H9 (cell line): ENCODE results near the gene OPA3. TPM values are rescaled to one million over a fixed set of nuclear protein-coding genes. Genes with fewer than 3 reads are reported as not detected.

Experiments
- DNase-seq: peaks from one replicate; pipeline ENCODE4 v3.0.0-alpha.2; 2017
- H2AFZ ChIP-seq: one replicate; pipeline ENCODE4 v1.6.1; 2013; ENCODE audit warnings: mild to moderate bottlenecking, low read length, control low read depth, moderate library complexity
- H2AK5ac ChIP-seq: 2 replicates; pipeline ENCODE4 v1.6.1; 2013; ENCODE audit warnings: low read length, control low read depth, mixed read lengths; ENCODE audit not compliant: insufficient read length
- H2BK120ac ChIP-seq: one replicate; pipeline ENCODE4 v1.6.1; 2013; ENCODE audit warnings: low read depth, mild to moderate bottlenecking, low read length, control low read depth, inconsistent platforms; ENCODE audit not compliant: poor library complexity, severe bottlenecking
- H2BK12ac ChIP-seq: 2 replicates; pipeline ENCODE4 v1.6.1; 2013; ENCODE audit warnings: low read length, control low read depth, mixed read lengths, low read depth; ENCODE audit not compliant: insufficient read length
- H2BK15ac ChIP-seq: 2 replicates; pipeline ENCODE4 v1.6.1; 2013; ENCODE audit warnings: low read depth, low read length, control low read depth
- H2BK20ac ChIP-seq: one replicate; pipeline ENCODE4 v1.6.1; 2013; ENCODE audit warnings: low read depth, mild to moderate bottlenecking, low read length, control low read depth, inconsistent platforms; ENCODE audit not compliant: poor library complexity, severe bottlenecking
- H2BK5ac ChIP-seq: 2 replicates; pipeline ENCODE4 v1.6.1; 2013; ENCODE audit warnings: low read length, control low read depth, mixed read lengths; ENCODE audit not compliant: insufficient read length
- H3K14ac ChIP-seq: 2 replicates; pipeline ENCODE4 v1.6.1; 2013; ENCODE audit warnings: low read length, control low read depth; ENCODE audit not compliant: insufficient read depth
- H3K18ac ChIP-seq: 2 replicates; pipeline ENCODE4 v1.6.1; 2013; ENCODE audit warnings: low read depth, mild to moderate bottlenecking, mixed read lengths, low read length, control low read depth; ENCODE audit not compliant: insufficient read length
- H3K23ac ChIP-seq: 2 replicates; pipeline ENCODE4 v1.6.1; 2013; ENCODE audit warnings: low read length, control low read depth, mixed read lengths, low read depth; ENCODE audit not compliant: insufficient read length
- H3K23me2 ChIP-seq: 2 replicates; pipeline ENCODE4 v1.6.1; 2013; ENCODE audit warnings: low read depth, mild to moderate bottlenecking, mixed read lengths, low read length, control low read depth; ENCODE audit not compliant: insufficient read length, poor library complexity, severe bottlenecking
- H3K27ac ChIP-seq: 2 replicates; pipeline ENCODE4 v1.5.1; 2013; ENCODE audit warnings: low read length, control low read depth, mixed read lengths, low read depth; ENCODE audit not compliant: insufficient read length
- H3K27me3 ChIP-seq: 2 replicates; pipeline ENCODE4 v1.6.1; 2013; ENCODE audit warnings: low read length, control low read depth, inconsistent platforms; ENCODE audit not compliant: insufficient read depth
- H3K4ac ChIP-seq: 2 replicates; pipeline ENCODE4 v1.6.1; 2013; ENCODE audit warnings: low read depth, mild to moderate bottlenecking, control low read depth, inconsistent platforms, low read length, moderate library complexity
- H3K4me1 ChIP-seq: 2 replicates; pipeline ENCODE4 v1.6.1; 2013; ENCODE audit warnings: low read length, control low read depth, inconsistent platforms; ENCODE audit not compliant: insufficient read depth
- H3K4me2 ChIP-seq: 2 replicates; pipeline ENCODE4 v1.6.1; 2013; ENCODE audit warnings: low read length, control low read depth, mixed read lengths; ENCODE audit not compliant: insufficient read length, insufficient read depth
- H3K56ac ChIP-seq: 2 replicates; pipeline ENCODE4 v1.6.1; 2013; ENCODE audit warnings: low read depth, mild to moderate bottlenecking, mixed read lengths, low read length, control low read depth; ENCODE audit not compliant: insufficient read length
- H3K79me1 ChIP-seq: 2 replicates; pipeline ENCODE4 v1.6.1; 2013; ENCODE audit warnings: low read depth, mild to moderate bottlenecking, moderate library complexity, low read length, control low read depth, inconsistent platforms; ENCODE audit not compliant: insufficient read depth, poor library complexity, severe bottlenecking
- H3K79me2 ChIP-seq: 2 replicates; pipeline ENCODE4 v1.6.1; 2013; ENCODE audit warnings: low read length, control low read depth, inconsistent platforms; ENCODE audit not compliant: insufficient read depth
- H3K9ac ChIP-seq: 2 replicates; pipeline ENCODE4 v1.6.1; 2013; ENCODE audit warnings: low read length, control low read depth, mixed read lengths; ENCODE audit not compliant: insufficient read length; ENCODE audit errors: extremely low read depth
- H3K9me3 ChIP-seq: one replicate; pipeline ENCODE4 v1.6.1; 2013; ENCODE audit warnings: low read depth, low read length, inconsistent platforms; ENCODE audit not compliant: control insufficient read depth
- H3T11ph ChIP-seq: one replicate; pipeline ENCODE4 v1.6.1; 2013; ENCODE audit warnings: mild to moderate bottlenecking, low read length, control low read depth, inconsistent platforms
- H4K20me1 ChIP-seq: one replicate; pipeline ENCODE4 v1.6.1; 2013; ENCODE audit not compliant: control insufficient read depth, insufficient read length, insufficient read depth
- H4K5ac ChIP-seq: 2 replicates; pipeline ENCODE4 v1.6.1; 2013; ENCODE audit warnings: low read depth, mild to moderate bottlenecking, mixed read lengths, low read length, control low read depth; ENCODE audit not compliant: insufficient read length
- H4K8ac ChIP-seq: replicated peaks from 2 replicates; pipeline ENCODE4 v1.6.1; 2013; ENCODE audit warnings: low read length, control low read depth, mixed read lengths, low read depth; ENCODE audit not compliant: insufficient read length
- H4K91ac ChIP-seq: 2 replicates; pipeline ENCODE4 v1.6.1; 2013; ENCODE audit warnings: low read depth, mild to moderate bottlenecking, moderate library complexity, mixed read lengths, low read length, control low read depth; ENCODE audit not compliant: insufficient read length
- H3K27ac Mint-ChIP-seq, 3 experiments: 2 replicates in 2 of 3; 3 replicates in 1 of 3; pipeline ENCODE4 v1.8.0; 2020 to 2021; ENCODE audit warnings: mixed read lengths in 3 of 3, mild to moderate bottlenecking in 1 of 3, moderate library complexity in 1 of 3
- H3K27me3 Mint-ChIP-seq: 2 replicates; pipeline ENCODE4 v1.8.0; 2021; ENCODE audit warnings: low read depth, mild to moderate bottlenecking, moderate library complexity, mixed read lengths
- H3K36me3 Mint-ChIP-seq, 3 experiments: 2 replicates in 2 of 3; 3 replicates in 1 of 3; pipeline ENCODE4 v1.8.0; 2020 to 2021; ENCODE audit warnings: low read depth in 3 of 3, mixed read lengths in 3 of 3; ENCODE audit not compliant: insufficient read depth in 1 of 3
- H3K4me1 Mint-ChIP-seq, 2 experiments: 2 replicates each; pipeline ENCODE4 v1.8.0; 2020; ENCODE audit warnings: mixed read lengths in 2 of 2
- H3K4me3 Mint-ChIP-seq, 2 experiments: 2 replicates in 1 of 2; 3 replicates in 1 of 2; pipeline ENCODE4 v1.8.0; 2020 to 2021; ENCODE audit warnings: mild to moderate bottlenecking in 2 of 2, mixed read lengths in 2 of 2, moderate library complexity in 1 of 2
- H3K9me3 Mint-ChIP-seq, 2 experiments: 2 replicates in 1 of 2; 3 replicates in 1 of 2; pipeline ENCODE4 v1.8.0; 2020; ENCODE audit warnings: mild to moderate bottlenecking in 2 of 2, mixed read lengths in 2 of 2, moderate library complexity in 1 of 2
- CTCF ChIP-seq: fragments of 200-600 bp; sonication (generic); conservative IDR thresholded peaks from 3 replicates; pipeline ENCODE4 v1.8.0; 2021; ENCODE audit warnings: antibody characterized with exemption, mild to moderate bottlenecking
- WGBS: extraction: QIAGEN DNeasy Blood & Tissue Kit; methylation state at CpG from one replicate; pipeline ENCODE4 v1.1.7; 2013; ENCODE audit warnings: missing lambda C conversion rate, low lambda C conversion rate, mixed read lengths; ENCODE audit not compliant: insufficient read length; ENCODE audit errors: extremely low coverage; 5-methylcytosine and 5-hydroxymethylcytosine counted together
- total RNA-seq: library from RNA; stranded (reverse); gene quantifications from 2 replicates; pipeline ENCODE4 v1.2.1, GENCODE V29; 2021

OPA3 gene
- total RNA-seq, 1 experiment from 2014 or later, result 13.0 TPM

- WGBS, result no CpG with 5 or more reads among the region's 10 CpGs
- Histone ChIP-seq H4K5ac (no peak overlapping the region), H4K91ac (no peak overlapping the region), H2AK5ac (no peak overlapping the region), H2BK5ac (no peak overlapping the region), H3K18ac (no peak overlapping the region), H2BK20ac (no peak overlapping the region), H3K14ac (no peak overlapping the region), H3K79me2 (peaks cover 32% of the 10 kb centered on the region; the same call in 1 of the 2 replicates), H3K9ac (no peak overlapping the region), H3K4me2 (no peak overlapping the region), H3K23me2 (no peaks in the 10 kb centered on the region), H3K4me1 (no peaks in the 10 kb centered on the region; the same call in 1 of the 2 replicates), H2BK120ac (no peak overlapping the region), H3K79me1 (peaks cover 22% of the 10 kb centered on the region), H3K56ac (no peak overlapping the region), H2AFZ (no peak overlapping the region), H2BK15ac (no peak overlapping the region), H3K4ac (no peak overlapping the region), H3K27ac (no peak overlapping the region), H4K8ac (no peak overlapping the region), H3K27me3 (no peaks in the 10 kb centered on the region), H3K9me3 (no peaks in the 10 kb centered on the region), H3T11ph (no peak overlapping the region), H2BK12ac (no peak overlapping the region), H3K23ac (no peak overlapping the region), H4K20me1 (no peaks in the 10 kb centered on the region)
- no peaks in the 10 kb centered on the region for H3K9me3 Mint-ChIP-seq
- no peak for DNase-seq
- H3K27ac Mint-ChIP-seq, result no peak overlapping the region
- H3K36me3 Mint-ChIP-seq, result peaks cover 23 to 45% (median 34%) of the 10 kb centered on the region in 3 experiments
- no peaks in the 10 kb centered on the region; the same call in 1 of the 2 replicates for H3K27me3 Mint-ChIP-seq
- TF ChIP-seq CTCF, result no peak
- H3K4me1 Mint-ChIP-seq, result peaks cover 5 to 7% of the 10 kb centered on the region in 2 experiments
- H3K4me3 Mint-ChIP-seq, result no peak overlapping the region
These were observed 69.4 kb downstream of the OPA3 start for GRCh38 chr19:45515081-45515624.
